Muscle layer of duodenum (tissue), 2 donors: ENCODE data around the gene DIP2C.
A peak's percentile ranks its signal among the peaks of the same experiment; 100 is the strongest.

Experiments used
- H3K27ac ChIP-seq: one replicate; pipeline ENCODE4 v1.7.0; 2013; ENCODE audit warnings: mild to moderate bottlenecking, low read length
- H3K27me3 ChIP-seq: one replicate; pipeline ENCODE4 v1.7.0; 2013; ENCODE audit warnings: low read depth, mild to moderate bottlenecking, control low read depth, low read length
- H3K36me3 ChIP-seq, 2 donors: one replicate each; pipeline ENCODE4 v1.7.0; 2013; ENCODE audit warnings: low read length in 2 of 2, control low read depth in 1 of 2, mild to moderate bottlenecking in 1 of 2; ENCODE audit not compliant: insufficient read depth in 2 of 2, control insufficient read depth in 1 of 2
- H3K4me1 ChIP-seq, 2 donors: one replicate each; pipeline ENCODE4 v1.7.0; 2013; ENCODE audit warnings: low read length in 2 of 2, mild to moderate bottlenecking in 2 of 2, control low read depth in 1 of 2, moderate library complexity in 1 of 2; ENCODE audit not compliant: insufficient read depth in 2 of 2, control insufficient read depth in 1 of 2
- H3K4me3 ChIP-seq, 2 donors: one replicate each; pipeline ENCODE4 v1.7.0; 2013; ENCODE audit warnings: low read length in 2 of 2, low read depth in 1 of 2, mild to moderate bottlenecking in 1 of 2
- H3K9me3 ChIP-seq, 2 donors: one replicate each; pipeline ENCODE4 v1.7.0; 2013; ENCODE audit warnings: low read length in 2 of 2, control low read depth in 1 of 2, mild to moderate bottlenecking in 1 of 2; ENCODE audit not compliant: control insufficient read depth in 1 of 2
- donor health status: healthy.

The DIP2C gene

DNA sequence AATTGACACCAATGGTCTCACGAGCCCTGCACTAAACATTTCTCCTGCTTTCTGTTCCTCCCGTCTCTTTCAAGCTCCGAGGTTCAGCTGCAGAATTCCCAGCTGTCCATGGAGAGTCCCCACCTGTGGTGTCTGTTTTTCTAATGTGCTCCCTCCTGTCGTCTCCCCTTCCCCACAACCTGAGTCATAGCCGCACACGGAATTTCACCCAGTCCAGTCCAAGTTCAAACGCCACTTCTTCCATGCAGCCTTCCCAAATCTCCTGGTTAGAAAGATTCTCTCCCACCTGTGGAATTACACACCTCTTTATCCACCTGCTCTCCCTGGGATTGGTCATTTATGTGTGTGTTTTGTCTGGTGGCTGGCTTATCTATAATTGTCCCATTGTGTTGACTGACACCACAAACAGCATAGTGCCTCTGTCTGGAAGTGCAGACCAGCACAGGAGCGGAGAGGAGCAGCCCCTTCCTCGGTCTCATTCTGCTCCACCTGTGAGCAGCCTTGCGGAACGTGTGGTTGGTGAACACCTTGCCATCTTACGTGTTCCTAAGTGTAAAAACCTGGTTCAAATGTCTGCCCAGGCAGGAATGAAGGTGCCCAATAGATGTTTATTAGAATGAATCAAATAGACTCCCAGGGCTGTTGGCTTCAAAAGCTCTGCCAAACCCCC, 3.3 kb upstream of the DIP2C start:
- Histone ChIP-seq H3K27me3 (no peaks in the 10 kb centered on the region), H3K4me3 (no peak overlapping the region), H3K9me3 (no peaks in the 10 kb centered on the region), H3K27ac (no peak overlapping the region), H3K36me3 (no peaks in the 10 kb centered on the region), H3K4me1 (peaks cover 0 to 3% of the 10 kb centered on the region in 2 donors)

DNA sequence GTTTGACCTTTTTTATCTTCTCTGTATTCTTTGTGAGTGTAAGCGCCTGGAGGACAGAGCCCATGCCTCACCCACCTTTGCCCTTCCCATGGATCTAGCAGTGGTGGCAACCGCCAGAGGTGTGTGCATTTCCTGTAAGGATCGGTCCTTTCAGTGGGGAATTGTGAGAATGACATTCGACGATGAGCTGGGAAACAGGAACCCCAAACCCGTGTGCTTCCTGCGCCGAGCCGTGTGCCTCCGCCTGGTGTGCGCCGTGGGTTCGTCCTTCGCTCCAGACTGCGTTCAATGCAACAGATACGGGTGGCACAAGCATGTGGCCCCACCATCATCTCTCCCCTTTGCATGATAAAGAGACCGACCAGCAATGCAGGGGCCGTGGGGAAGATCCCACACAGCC, 1.7 kb upstream of the DIP2C start:
- H3K27ac ChIP-seq: no peak overlapping the region

DNA sequence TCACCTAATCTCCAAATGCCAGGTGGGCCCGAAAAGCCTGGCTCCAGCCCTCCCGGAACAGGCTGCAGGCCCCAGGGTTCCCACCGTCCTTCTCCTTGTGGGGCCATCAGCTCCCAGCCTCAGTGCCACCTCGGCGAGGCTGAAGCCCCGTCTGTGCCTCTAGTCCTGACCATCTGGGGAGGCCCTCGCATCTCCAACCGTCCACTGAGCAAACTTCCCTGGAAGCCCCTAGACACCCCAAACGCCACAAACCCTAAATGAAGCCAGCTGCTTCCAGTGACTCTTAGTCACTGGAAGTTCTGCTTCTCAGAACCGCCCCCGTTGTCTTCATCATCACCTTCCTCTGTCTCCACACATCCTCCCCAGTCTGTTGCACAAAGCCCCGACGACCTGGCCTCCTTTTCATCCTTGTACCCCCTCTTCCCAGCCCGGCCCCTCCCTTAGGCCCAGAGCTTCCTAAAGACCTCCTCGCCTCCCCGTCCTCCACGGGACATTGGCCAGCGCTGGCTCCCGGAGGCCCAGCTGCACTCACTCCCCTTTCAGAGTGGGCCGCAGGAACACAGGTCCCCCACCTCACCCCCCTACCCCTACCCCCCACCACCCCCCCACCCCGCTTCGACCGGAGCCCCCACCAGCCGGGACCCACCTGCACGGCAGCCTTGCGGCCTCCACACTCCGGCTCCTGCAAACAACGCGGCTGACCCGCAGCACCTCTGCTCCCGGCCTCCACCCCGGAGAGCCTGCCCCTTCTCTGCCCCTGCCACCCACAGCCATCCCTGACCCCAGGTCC, 1.1 kb upstream of the DIP2C start:
- no peaks in the 10 kb centered on the region for H3K36me3 ChIP-seq
- H3K27ac ChIP-seq: peak overlapping the region; percentile 83
- H3K4me3 ChIP-seq: peak overlapping the region; percentile 64 to 69
- no peaks in the 10 kb centered on the region for H3K9me3 ChIP-seq
- no peaks in the 10 kb centered on the region for H3K27me3 ChIP-seq
- peaks cover 0 to 15% of the 10 kb centered on the region in 2 donors for H3K4me1 ChIP-seq

More for the DNA sequence above, 1.7 kb upstream of the DIP2C start:
- no peaks in the 10 kb centered on the region for H3K27me3 ChIP-seq
- no peaks in the 10 kb centered on the region for H3K36me3 ChIP-seq
- H3K4me1 ChIP-seq: peaks cover 0 to 15% of the 10 kb centered on the region in 2 donors
- H3K4me3 ChIP-seq: no peak overlapping the region
- no peaks in the 10 kb centered on the region for H3K9me3 ChIP-seq

DNA sequence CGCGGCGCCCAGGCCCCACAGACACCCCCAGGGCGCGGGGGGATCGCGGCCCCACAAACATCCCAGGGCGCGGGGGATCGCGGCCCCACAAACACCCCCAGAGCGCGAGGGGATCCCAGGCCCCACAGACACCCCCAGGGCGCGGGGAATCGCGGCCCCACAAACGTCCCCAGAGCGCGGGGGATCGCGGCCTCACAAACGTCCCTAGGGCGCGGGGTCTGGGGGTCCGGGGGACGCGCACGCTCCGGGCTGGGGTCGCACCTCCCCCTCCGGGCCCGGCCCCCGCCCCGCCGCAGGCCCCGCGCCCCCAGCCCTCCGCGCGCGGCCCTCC, 382 bp downstream of the DIP2C start:
- Histone ChIP-seq H3K4me3 (peak overlapping the region; percentile 66 to 78), H3K4me1 (peaks cover 5 to 22% of the 10 kb centered on the region in 2 donors), H3K36me3 (no peaks in the 10 kb centered on the region), H3K27ac (no peak overlapping the region), H3K9me3 (no peaks in the 10 kb centered on the region), H3K27me3 (no peaks in the 10 kb centered on the region)

DNA sequence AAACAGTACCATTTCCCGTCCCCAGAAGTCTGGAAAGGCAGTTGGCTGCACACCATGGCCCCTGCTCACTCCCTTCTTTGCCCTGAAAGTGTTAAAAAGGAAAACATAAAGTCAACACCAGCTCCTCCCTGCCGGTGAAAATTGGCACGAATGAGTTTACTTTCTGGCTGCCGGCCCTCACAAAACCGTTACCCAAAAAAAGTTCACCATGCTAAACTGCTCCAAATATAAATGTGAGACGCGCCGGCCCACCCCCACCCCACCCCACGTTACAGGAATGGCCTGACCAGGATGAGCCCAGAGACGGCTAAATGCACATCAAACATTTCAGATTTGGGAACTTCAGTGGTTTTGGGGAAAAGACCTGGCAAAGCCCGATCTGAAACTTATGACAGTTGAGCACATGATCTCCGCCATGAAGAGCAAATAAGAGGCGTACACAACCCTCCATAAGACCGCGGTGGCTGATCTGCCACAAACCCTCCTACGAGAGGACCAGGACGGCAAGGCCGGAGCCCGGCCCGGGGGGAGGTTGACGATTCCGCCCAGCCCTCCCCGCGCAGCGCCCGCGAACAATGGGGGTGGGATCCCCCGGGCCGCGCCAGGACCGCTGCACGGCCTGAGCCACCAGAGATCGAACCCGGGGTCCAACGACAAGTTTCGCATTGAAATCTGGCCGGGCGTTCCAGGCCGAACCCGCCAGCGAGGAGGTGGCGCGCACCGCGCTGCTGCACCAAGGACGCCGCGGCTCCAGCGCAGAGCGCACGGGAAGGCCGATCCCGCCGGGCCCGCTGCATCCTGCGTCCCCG, 952 bp downstream of the DIP2C start:
- Histone ChIP-seq H3K27me3 (no peaks in the 10 kb centered on the region), H3K27ac (peak overlapping the region; percentile 56), H3K9me3 (no peaks in the 10 kb centered on the region), H3K4me1 (peaks cover 5 to 23% of the 10 kb centered on the region in 2 donors), H3K4me3 (peak overlapping the region; percentile 66 to 78), H3K36me3 (no peaks in the 10 kb centered on the region)

DNA sequence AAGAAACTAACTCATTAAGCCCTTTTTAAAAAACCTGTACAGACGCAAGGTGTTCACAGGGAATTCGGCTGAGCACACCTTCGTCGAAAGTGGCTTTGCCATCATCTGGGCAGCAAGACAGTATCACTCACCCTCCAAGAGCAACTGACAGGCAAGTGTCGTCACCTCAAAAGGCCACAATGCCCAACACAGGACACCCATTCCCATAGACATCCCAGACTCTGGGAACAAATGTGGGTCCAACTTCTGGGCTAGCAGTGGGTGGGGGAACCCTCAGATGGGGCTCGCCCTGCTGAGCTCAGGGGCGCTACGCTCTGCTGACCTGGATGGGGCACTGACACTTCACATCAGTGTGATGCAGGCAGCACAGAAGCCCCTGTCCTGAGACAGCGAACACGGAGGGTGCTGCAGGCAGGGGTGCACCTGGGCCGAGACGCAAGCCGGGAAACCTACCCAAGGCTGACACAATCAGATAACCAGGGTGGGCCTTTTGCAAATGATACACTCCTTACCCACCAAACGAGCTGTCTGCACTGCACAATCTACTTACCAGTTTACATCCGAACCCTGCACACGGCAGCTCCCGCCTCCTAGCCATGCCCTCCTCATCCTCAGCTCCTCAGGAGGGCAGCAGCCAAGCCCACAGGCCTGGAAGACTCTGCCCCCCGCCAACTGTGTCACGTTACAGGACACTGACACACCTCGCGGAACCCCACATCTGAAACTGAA, 1.7 kb downstream of the DIP2C start:
- Histone ChIP-seq H3K4me3 (peak overlapping the region; percentile 66 to 78), H3K36me3 (no peaks in the 10 kb centered on the region), H3K27me3 (no peaks in the 10 kb centered on the region), H3K27ac (peak overlapping the region; percentile 56), H3K9me3 (no peaks in the 10 kb centered on the region), H3K4me1 (peaks cover 5 to 23% of the 10 kb centered on the region in 2 donors)

DNA sequence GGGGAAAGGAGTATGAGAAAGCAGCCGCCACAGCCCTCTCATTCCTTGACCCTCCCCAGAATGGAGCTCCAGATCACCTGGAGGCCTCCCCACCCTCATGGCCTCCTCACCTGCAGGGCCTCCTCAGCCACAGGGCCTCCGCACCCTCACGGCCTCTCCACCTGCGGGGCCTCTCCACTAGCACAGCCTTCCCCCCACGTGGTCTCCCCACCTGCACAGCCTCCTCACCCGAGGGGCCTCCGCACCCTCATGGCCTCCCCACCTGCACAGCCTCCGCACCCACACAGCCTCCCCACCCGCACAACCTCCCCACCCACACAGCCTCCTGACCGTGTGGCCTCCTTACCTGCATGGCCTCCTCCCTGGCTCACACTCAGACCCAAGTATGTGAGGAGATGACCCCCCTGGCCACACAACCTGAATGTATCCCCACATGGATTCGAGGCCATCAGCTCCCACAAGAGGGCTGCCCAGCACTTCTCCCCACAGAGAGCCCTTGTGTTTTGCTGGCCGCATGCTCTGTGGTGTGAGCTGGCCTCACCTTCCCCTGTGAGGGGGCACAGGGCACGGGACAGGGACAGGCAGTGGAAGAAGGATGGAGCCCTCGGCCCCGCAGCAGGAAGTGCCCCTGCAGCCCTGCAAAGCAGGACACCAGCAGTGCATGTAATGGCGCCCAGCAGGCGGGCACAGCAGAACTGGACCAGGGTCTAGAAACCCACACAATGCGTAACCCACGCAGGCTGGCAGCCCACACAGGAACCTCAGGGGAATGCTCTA, 3.1 kb downstream of the DIP2C start:
- Histone ChIP-seq H3K9me3 (no peaks in the 10 kb centered on the region), H3K36me3 (no peaks in the 10 kb centered on the region), H3K27me3 (no peaks in the 10 kb centered on the region), H3K4me3 (no peak overlapping the region), H3K4me1 (peaks cover 5 to 33% of the 10 kb centered on the region in 2 donors), H3K27ac (no peak overlapping the region)

DNA sequence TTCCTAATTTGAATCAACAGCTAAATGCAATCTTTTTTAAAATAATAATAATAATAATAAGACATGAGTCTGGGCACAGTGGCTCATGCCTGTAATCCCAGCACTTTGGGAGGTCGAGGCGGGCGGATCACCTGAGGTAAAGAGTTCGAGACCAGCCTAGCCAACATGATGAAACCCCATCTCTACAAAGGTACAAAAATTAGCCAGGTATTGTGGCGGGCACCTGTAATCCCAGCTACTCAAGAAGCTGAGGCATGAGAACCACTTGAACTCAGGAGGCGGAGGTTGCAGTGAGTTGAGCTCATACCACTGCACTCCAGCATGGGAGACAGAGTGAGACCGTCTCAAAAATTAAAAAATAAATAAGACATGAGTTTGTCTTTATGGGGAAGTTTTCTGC, 3.9 kb downstream of the DIP2C start:
- no peaks in the 10 kb centered on the region for H3K36me3 ChIP-seq
- no peak overlapping the region for H3K27ac ChIP-seq
- peaks cover 5 to 33% of the 10 kb centered on the region in 2 donors for H3K4me1 ChIP-seq
- no peaks in the 10 kb centered on the region for H3K9me3 ChIP-seq
- no peaks in the 10 kb centered on the region for H3K27me3 ChIP-seq
- H3K4me3 ChIP-seq: no peak overlapping the region

DNA sequence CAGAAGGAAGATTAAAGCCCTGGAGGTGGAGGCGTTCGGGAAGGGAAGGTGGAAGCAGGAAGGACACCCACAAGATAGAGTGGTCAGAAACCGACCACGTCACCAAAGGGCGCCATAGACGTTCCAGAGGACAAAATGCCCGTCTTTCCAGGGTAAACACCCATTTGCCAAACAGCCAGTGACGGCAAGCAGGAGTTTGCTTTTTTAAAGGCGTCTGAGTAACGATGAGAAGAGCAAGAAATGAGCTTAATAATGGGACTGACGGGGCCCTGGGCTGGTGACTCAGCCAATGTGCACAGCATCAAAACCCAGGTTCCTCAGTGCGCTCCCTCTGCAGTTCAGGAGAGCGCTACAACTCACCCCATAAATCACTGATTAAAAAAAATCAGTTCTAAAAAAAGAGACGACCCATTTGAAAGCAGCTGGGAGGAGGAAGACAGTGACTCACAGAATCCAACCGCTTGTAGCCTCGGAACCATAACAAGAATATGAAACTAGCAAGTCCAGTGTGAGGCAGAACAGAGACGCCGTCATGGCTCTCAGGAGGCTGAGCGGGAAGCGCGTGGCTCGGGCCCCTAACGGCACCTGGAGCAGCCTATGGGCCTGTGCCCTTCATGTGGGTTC, 5.9 kb downstream of the DIP2C start:
- Histone ChIP-seq H3K36me3 (no peaks in the 10 kb centered on the region), H3K4me3 (peak overlapping the region in 1 of 2 donors; percentile 45), H3K27me3 (no peaks in the 10 kb centered on the region), H3K27ac (peak overlapping the region; percentile 78), H3K9me3 (no peaks in the 10 kb centered on the region), H3K4me1 (peaks cover 5 to 42% of the 10 kb centered on the region in 2 donors)

DNA sequence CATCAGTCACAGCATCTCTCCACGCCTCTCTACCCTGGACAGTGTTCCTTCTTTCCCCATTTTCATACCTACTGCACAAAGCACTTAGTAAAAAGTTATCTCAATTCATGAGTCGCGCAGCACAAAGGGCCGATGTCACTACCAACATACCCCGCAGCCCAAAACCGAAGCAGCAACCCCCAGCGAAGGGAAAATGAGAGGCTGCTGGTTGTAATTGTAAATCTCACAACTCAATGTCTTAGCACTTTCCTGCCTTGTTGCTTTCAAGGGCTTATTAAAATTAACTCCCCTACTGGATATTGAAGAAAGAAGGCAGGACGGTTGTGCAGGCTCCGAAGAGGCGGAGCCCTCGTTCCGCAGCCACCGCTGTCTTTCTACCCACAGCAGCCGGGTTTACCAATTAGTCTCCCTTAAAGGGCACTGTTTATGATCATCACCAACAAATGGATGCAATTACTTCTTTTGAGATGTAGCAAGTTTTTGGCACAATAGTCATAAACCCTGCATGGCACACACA, 6.5 kb downstream of the DIP2C start:
- Histone ChIP-seq H3K27me3 (no peaks in the 10 kb centered on the region), H3K4me3 (peak overlapping the region in 1 of 2 donors; percentile 45), H3K9me3 (no peaks in the 10 kb centered on the region), H3K27ac (peak overlapping the region; percentile 78), H3K36me3 (no peaks in the 10 kb centered on the region), H3K4me1 (peaks cover 5 to 47% of the 10 kb centered on the region in 2 donors)
